NT2/D1 (cell line): ENCODE data around the gene NAP1L2.

Source experiments
- SUZ12 ChIP-seq: IDR thresholded peaks from 2 replicates; pipeline ENCODE4 v1.6.1; 2011; ENCODE audit not compliant: insufficient read length, insufficient read depth; ENCODE audit errors: extremely low read depth
- YY1 ChIP-seq: IDR thresholded peaks from 2 replicates; pipeline ENCODE4 v1.6.1; 2011; ENCODE audit not compliant: insufficient read length, insufficient read depth
- ZNF274 ChIP-seq: IDR thresholded peaks from 2 replicates; pipeline ENCODE4 v1.6.1; 2011; ENCODE audit warnings: mild to moderate bottlenecking, low read depth, low read length

DNA sequence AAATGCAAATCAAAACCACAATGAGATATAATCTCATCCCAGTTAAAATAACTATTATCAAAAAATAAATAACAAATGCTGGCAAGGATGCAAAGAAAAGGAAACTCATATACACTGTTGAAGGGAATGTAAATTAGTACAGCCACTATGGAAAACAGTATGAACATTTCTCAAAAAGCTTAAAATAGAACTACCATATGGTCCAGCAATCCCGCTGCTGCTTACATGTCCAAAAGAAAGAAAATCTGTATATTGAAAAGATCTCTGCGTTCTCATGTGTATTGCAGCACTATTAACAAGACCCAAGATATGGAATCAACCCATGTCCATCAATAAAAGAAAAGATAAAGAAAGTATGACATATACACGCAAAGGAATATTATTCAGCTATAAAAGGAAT, 3.0 kb upstream of the NAP1L2 start:
- TF ChIP-seq YY1 (no peak), SUZ12 (no peak), ZNF274 (no peak)
